Immature natural killer cell (primary cell): ENCODE measurements around the gene TSTD2. TPM values are rescaled to one million over a fixed set of nuclear protein-coding genes. Genes with fewer than 3 reads are reported as not detected.

Source experiments
- DNase-seq, 3 donors: peaks; one replicate each; pipeline ENCODE4 v3.0.0; 2022; ENCODE audit warnings: mixed read lengths in 1 of 3
- H3K27ac Mint-ChIP-seq, 6 donors: one replicate each; pipeline ENCODE4 v1.8.0; 2020; ENCODE audit warnings: mixed read lengths in 6 of 6, mild to moderate bottlenecking in 5 of 6, inconsistent platforms in 4 of 6, moderate library complexity in 3 of 6
- H3K27me3 Mint-ChIP-seq, 3 donors: one replicate each; pipeline ENCODE4 v1.8.0; 2020 to 2021; ENCODE audit warnings: low read depth in 3 of 3, mild to moderate bottlenecking in 3 of 3, mixed read lengths in 3 of 3, moderate library complexity in 3 of 3, inconsistent platforms in 1 of 3
- H3K36me3 Mint-ChIP-seq, 3 donors: one replicate each; pipeline ENCODE4 v1.8.0; 2020; ENCODE audit warnings: mixed read lengths in 3 of 3, inconsistent platforms in 2 of 3, mild to moderate bottlenecking in 2 of 3
- H3K4me1 Mint-ChIP-seq, 2 donors: one replicate each; pipeline ENCODE4 v1.8.0; 2020; ENCODE audit warnings: inconsistent platforms in 2 of 2, mild to moderate bottlenecking in 2 of 2, mixed read lengths in 2 of 2, moderate library complexity in 1 of 2
- H3K4me3 Mint-ChIP-seq, 5 donors: one replicate each; pipeline ENCODE4 v1.8.0; 2020; ENCODE audit warnings: mild to moderate bottlenecking in 5 of 5, mixed read lengths in 5 of 5, inconsistent platforms in 3 of 5, moderate library complexity in 3 of 5
- H3K9me3 Mint-ChIP-seq, 6 donors: one replicate each; pipeline ENCODE4 v1.8.0; 2020; ENCODE audit warnings: mild to moderate bottlenecking in 6 of 6, mixed read lengths in 6 of 6, inconsistent platforms in 4 of 6, moderate library complexity in 3 of 6
- polyA plus RNA-seq, 3 donors: library from polyadenylated mRNA; unstranded; fragments of 300-500 nt; fragmentation: Illumina TruSeq; gene quantifications; one replicate each; pipeline ENCODE4 v1.2.3, GENCODE V29; 2021

Gene TSTD2
- polyA plus RNA-seq, 3 donors from 2014 or later, result 9.8 to 10.5 (median 10.0) TPM

- Mint-ChIP-seq H3K27me3 (peaks cover 0 to 1% (median 0%) of the 10 kb centered on the region in 3 donors), H3K4me3 (no peak overlapping the region), H3K36me3 (peaks cover 12 to 45% (median 18%) of the 10 kb centered on the region in 3 donors), H3K27ac (no peak overlapping the region), H3K9me3 (no peaks in the 10 kb centered on the region), H3K4me1 (no peaks in the 10 kb centered on the region)
- no peak for DNase-seq
These were observed 18.5 kb upstream of the TSTD2 start for GRCh38 chr9:97651646-97652045.

- Mint-ChIP-seq H3K27me3 (peaks cover 0 to 1% (median 0%) of the 10 kb centered on the region in 3 donors), H3K4me1 (no peaks in the 10 kb centered on the region), H3K27ac (no peak overlapping the region), H3K4me3 (no peak overlapping the region), H3K36me3 (peaks cover 8 to 40% (median 8%) of the 10 kb centered on the region in 3 donors), H3K9me3 (no peaks in the 10 kb centered on the region)
- no peak for DNase-seq
These were observed 14.8 kb upstream of the TSTD2 start for GRCh38 chr9:97647996-97648395.

GRCh38 chr9:97645720-97646119 is 12.6 kb upstream of the TSTD2 start:
- no peak overlapping the region for H3K27ac Mint-ChIP-seq
- no peak for DNase-seq
- H3K36me3 Mint-ChIP-seq, result peaks cover 4 to 35% (median 5%) of the 10 kb centered on the region in 3 donors
- H3K27me3 Mint-ChIP-seq, result no peaks in the 10 kb centered on the region
- peaks cover 0 to 7% of the 10 kb centered on the region in 2 donors for H3K4me1 Mint-ChIP-seq
- H3K9me3 Mint-ChIP-seq, result no peaks in the 10 kb centered on the region
- no peak overlapping the region for H3K4me3 Mint-ChIP-seq

- DNase-seq, result no peak
- Mint-ChIP-seq H3K9me3 (no peaks in the 10 kb centered on the region), H3K27ac (peak overlapping the region in 2 of 6 donors; percentile 5 to 14), H3K36me3 (peaks cover 0 to 14% (median 0%) of the 10 kb centered on the region in 3 donors), H3K27me3 (no peaks in the 10 kb centered on the region), H3K4me3 (no peak overlapping the region), H3K4me1 (peaks cover 31 to 56% of the 10 kb centered on the region in 2 donors)
These were observed 7.2 kb upstream of the TSTD2 start for GRCh38 chr9:97640325-97640724.

GRCh38 chr9:97638666-97639065 is 5.5 kb upstream of the TSTD2 start:
- Mint-ChIP-seq H3K36me3 (peaks cover 0 to 5% (median 0%) of the 10 kb centered on the region in 3 donors), H3K4me3 (no peak overlapping the region), H3K27me3 (peaks cover 0 to under 1% (median 0%) of the 10 kb centered on the region in 3 donors), H3K4me1 (peaks cover 44 to 71% of the 10 kb centered on the region in 2 donors), H3K27ac (peak overlapping the region in 2 of 6 donors; percentile 29 to 34), H3K9me3 (no peaks in the 10 kb centered on the region)
- no peak for DNase-seq

GRCh38 chr9:97636903-97637302 is 3.7 kb upstream of the TSTD2 start:
- no peak for DNase-seq
- H3K9me3 Mint-ChIP-seq, result no peaks in the 10 kb centered on the region
- H3K27ac Mint-ChIP-seq, result peak overlapping the region in 1 of 6 donors; percentile 59
- no peaks in the 10 kb centered on the region for H3K36me3 Mint-ChIP-seq
- H3K27me3 Mint-ChIP-seq, result peaks cover 3 to 14% (median 6%) of the 10 kb centered on the region in 3 donors
- H3K4me1 Mint-ChIP-seq, result peaks cover 54 to 86% of the 10 kb centered on the region in 2 donors
- no peak overlapping the region for H3K4me3 Mint-ChIP-seq

GRCh38 chr9:97635026-97635425 is 1.9 kb upstream of the TSTD2 start:
- H3K36me3 Mint-ChIP-seq, result no peaks in the 10 kb centered on the region
- H3K27me3 Mint-ChIP-seq, result peaks cover 3 to 16% (median 6%) of the 10 kb centered on the region in 3 donors
- peak overlapping the region; percentile 99 to 100 (median 100) for H3K27ac Mint-ChIP-seq
- peak overlapping the region; percentile 95 to 100 (median 98) for H3K4me3 Mint-ChIP-seq
- no peaks in the 10 kb centered on the region for H3K9me3 Mint-ChIP-seq
- H3K4me1 Mint-ChIP-seq, result peaks cover 56 to 78% of the 10 kb centered on the region in 2 donors
- no peak for DNase-seq

GRCh38 chr9:97633859-97634490 is 807 bp upstream of the TSTD2 start:
- peak in 1 of 3 donors; percentile 21 for DNase-seq
- H3K4me1 Mint-ChIP-seq, result peaks cover 51 to 73% of the 10 kb centered on the region in 2 donors
- no peaks in the 10 kb centered on the region for H3K36me3 Mint-ChIP-seq
- H3K27ac Mint-ChIP-seq, result peak overlapping the region; percentile 99 to 100 (median 100)
- H3K27me3 Mint-ChIP-seq, result peaks cover 3 to 16% (median 6%) of the 10 kb centered on the region in 3 donors
- H3K4me3 Mint-ChIP-seq, result peak overlapping the region; percentile 95 to 100 (median 98)
- no peaks in the 10 kb centered on the region for H3K9me3 Mint-ChIP-seq

- H3K27me3 Mint-ChIP-seq, result peaks cover 3 to 16% (median 6%) of the 10 kb centered on the region in 3 donors
- no peaks in the 10 kb centered on the region for H3K9me3 Mint-ChIP-seq
- peaks cover 38 to 61% of the 10 kb centered on the region in 2 donors for H3K4me1 Mint-ChIP-seq
- DNase-seq, result no peak
- no peaks in the 10 kb centered on the region for H3K36me3 Mint-ChIP-seq
- peak overlapping the region; percentile 95 to 100 (median 98) for H3K4me3 Mint-ChIP-seq
- peak overlapping the region; percentile 99 to 100 (median 100) for H3K27ac Mint-ChIP-seq
These were observed 752 bp downstream of the TSTD2 start for GRCh38 chr9:97632248-97632984.

GRCh38 chr9:97630591-97630990 is 2.6 kb downstream of the TSTD2 start:
- Mint-ChIP-seq H3K27me3 (peaks cover 3 to 16% (median 6%) of the 10 kb centered on the region in 3 donors), H3K4me1 (peaks cover 29 to 44% of the 10 kb centered on the region in 2 donors), H3K9me3 (no peaks in the 10 kb centered on the region), H3K36me3 (peaks cover 0 to 5% (median 5%) of the 10 kb centered on the region in 3 donors), H3K27ac (peak overlapping the region in 1 of 6 donors; percentile 17), H3K4me3 (no peak overlapping the region)
- no peak for DNase-seq

- Mint-ChIP-seq H3K4me3 (no peak overlapping the region), H3K27ac (peak overlapping the region in 1 of 6 donors; percentile 16), H3K27me3 (peaks cover 3 to 16% (median 6%) of the 10 kb centered on the region in 3 donors), H3K36me3 (peaks cover 0 to 11% (median 9%) of the 10 kb centered on the region in 3 donors), H3K9me3 (no peaks in the 10 kb centered on the region), H3K4me1 (peaks cover 16 to 29% of the 10 kb centered on the region in 2 donors)
- no peak for DNase-seq
These were observed 4.0 kb downstream of the TSTD2 start for GRCh38 chr9:97629156-97629555.

- Mint-ChIP-seq H3K27me3 (peaks cover 3 to 15% (median 6%) of the 10 kb centered on the region in 3 donors), H3K4me3 (no peak overlapping the region), H3K27ac (no peak overlapping the region), H3K4me1 (peaks cover 14 to 26% of the 10 kb centered on the region in 2 donors), H3K36me3 (peaks cover 0 to 15% (median 9%) of the 10 kb centered on the region in 3 donors), H3K9me3 (no peaks in the 10 kb centered on the region)
- DNase-seq, result no peak
These were observed 4.5 kb downstream of the TSTD2 start for GRCh38 chr9:97628668-97629067.

- Mint-ChIP-seq H3K4me1 (peaks cover 11 to 18% of the 10 kb centered on the region in 2 donors), H3K36me3 (peaks cover 0 to 21% (median 13%) of the 10 kb centered on the region in 3 donors), H3K4me3 (no peak overlapping the region), H3K27ac (peak overlapping the region in 2 of 6 donors; percentile 46 to 54), H3K9me3 (no peaks in the 10 kb centered on the region), H3K27me3 (peaks cover 0 to 5% (median 2%) of the 10 kb centered on the region in 3 donors)
- no peak for DNase-seq
These were observed 5.5 kb downstream of the TSTD2 start for GRCh38 chr9:97627624-97628023.

- no peaks in the 10 kb centered on the region for H3K9me3 Mint-ChIP-seq
- H3K4me3 Mint-ChIP-seq, result no peak overlapping the region
- peaks cover 0 to 6% of the 10 kb centered on the region in 2 donors for H3K4me1 Mint-ChIP-seq
These were observed 7.5 kb downstream of the TSTD2 start for GRCh38 chr9:97625620-97626019.

More at GRCh38 chr9:97625620-97626019, 7.5 kb downstream of the TSTD2 start:
- H3K27ac Mint-ChIP-seq, result no peak overlapping the region
- peaks cover 0 to 30% (median 13%) of the 10 kb centered on the region in 3 donors for H3K36me3 Mint-ChIP-seq
- no peak for DNase-seq
- H3K27me3 Mint-ChIP-seq, result no peaks in the 10 kb centered on the region
